GM12878 (cell line): ENCODE results near the gene DGKB. TPM values are rescaled to one million over a fixed set of nuclear protein-coding genes. Genes with fewer than 3 reads are reported as not detected.

Experiments
- ATAC-seq: fragments of 200-7000 bp; cut with Tn5 transposase; 3 replicates; pipeline ENCODE4 v1.9.1; 2020; ENCODE audit warnings: mild to moderate bottlenecking, moderate library complexity
- BruUV-seq: library from RNA; stranded (reverse); fragments of 400-500 nt; replicated peaks from 2 replicates; lab custom pipeline; 2021; lab: Mats Ljungman, UMichigan
- CTCF ChIA-PET: fragments of 300-600 bp; sonication (Branson Sonifier 250); formaldehyde crosslinking; extraction: SDS; loops from one replicate; lab custom pipeline; 2021; ENCODE audit warnings: inconsistent platforms; lab: Yijun Ruan, JAX
- POLR2A ChIA-PET: fragments of 350-600 bp; formaldehyde crosslinking; extraction: SDS; loops from one replicate; lab custom pipeline; 2021; ENCODE audit warnings: inconsistent platforms; lab: Charles Lee
- RAD21 ChIA-PET: fragments of 300-600 bp; sonication (Branson Sonifier 250); formaldehyde crosslinking; loops from one replicate; lab custom pipeline; 2023; ENCODE audit warnings: antibody characterized with exemption; ENCODE audit not compliant: unreplicated experiment; lab: Charles Lee
- SMC1A ChIA-PET: fragments of 300-600 bp; sonication (Branson Sonifier 250); formaldehyde crosslinking; loops from one replicate; lab custom pipeline; 2023; ENCODE audit not compliant: unreplicated experiment, uncharacterized antibody; lab: Charles Lee
- DNase-seq: peaks from one replicate; pipeline ENCODE4 v3.0.0-alpha.2; 2011; ENCODE audit warnings: low read depth, low spot score
- FAIRE-seq: peaks from 3 replicates; lab custom pipeline; 2011; peaks lifted over from hg19 to GRCh38; lab: Jason Lieb, UNC
- H2AFZ ChIP-seq: 2 replicates; pipeline ENCODE4 v1.6.0; 2011; ENCODE audit warnings: low read depth, low read length, control low read depth; ENCODE audit not compliant: control insufficient read depth
- H3K27ac ChIP-seq: 2 replicates; pipeline ENCODE4 v1.5.1; 2011; ENCODE audit warnings: control low read depth; ENCODE audit not compliant: control insufficient read depth, insufficient read depth
- H3K27me3 ChIP-seq, 2 experiments: replicated peaks in 1 of 2; 2 replicates each; pipeline versions ENCODE4 v1.6.0 to v1.6.1; 2011; ENCODE audit warnings: low read length in 1 of 2; ENCODE audit not compliant: control insufficient read depth in 2 of 2, insufficient read depth in 2 of 2
- H3K36me3 ChIP-seq, 2 experiments: 2 replicates each; pipeline ENCODE4 v1.5.1; 2011; ENCODE audit warnings: low read length in 1 of 2; ENCODE audit not compliant: control insufficient read depth in 2 of 2, insufficient read depth in 2 of 2
- H3K4me1 ChIP-seq: 2 replicates; pipeline ENCODE4 v1.6.1; 2011; ENCODE audit warnings: mild to moderate bottlenecking, low read length, moderate library complexity, mixed read lengths; ENCODE audit not compliant: control insufficient read depth, insufficient read depth
- H3K4me2 ChIP-seq: 2 replicates; pipeline ENCODE4 v1.6.0; 2011; ENCODE audit warnings: control low read depth; ENCODE audit not compliant: control insufficient read depth, insufficient read depth
- H3K4me3 ChIP-seq: fragments of 200-600 bp; sonication (generic); 2 replicates; pipeline ENCODE4 v1.5.1; 2016
- H3K79me2 ChIP-seq: 2 replicates; pipeline ENCODE4 v1.6.0; 2011; ENCODE audit warnings: low read length; ENCODE audit not compliant: control insufficient read depth, insufficient read depth
- H3K9ac ChIP-seq: 2 replicates; pipeline ENCODE4 v1.8.0; 2011; ENCODE audit warnings: low read length, control low read depth, mixed read lengths; ENCODE audit not compliant: control insufficient read depth, insufficient read depth
- H3K9me3 ChIP-seq: replicated peaks from 3 replicates; pipeline ENCODE4 v1.5.1; 2011; ENCODE audit warnings: mild to moderate bottlenecking, low read length; ENCODE audit not compliant: control insufficient read depth, insufficient read depth
- H4K20me1 ChIP-seq: 2 replicates; pipeline ENCODE4 v1.6.0; 2011; ENCODE audit not compliant: control insufficient read depth, insufficient read depth
- ATF7 ChIP-seq: fragments of 450-650 bp; IDR thresholded peaks from 2 replicates; pipeline ENCODE4 v1.6.1; 2016; ENCODE audit warnings: low read depth, mild to moderate bottlenecking
- BMI1 ChIP-seq: fragments of 450-650 bp; IDR thresholded peaks from 2 replicates; pipeline ENCODE4 v1.6.1; 2016; ENCODE audit warnings: mild to moderate bottlenecking, moderate library complexity, borderline replicate concordance
- CBX3 ChIP-seq: fragments of 200-600 bp; sonication (generic); IDR thresholded peaks from 2 replicates; pipeline ENCODE4 v1.6.1; 2016; ENCODE audit warnings: low read depth, borderline replicate concordance
- CHD4 ChIP-seq: fragments of 200-600 bp; sonication (generic); IDR thresholded peaks from 2 replicates; pipeline ENCODE4 v1.6.1; 2016; ENCODE audit warnings: mild to moderate bottlenecking
- CREB1 ChIP-seq: IDR thresholded peaks from 2 replicates; pipeline ENCODE4 v1.6.1; 2012; ENCODE audit warnings: low read depth, mild to moderate bottlenecking, inconsistent platforms
- E4F1 ChIP-seq: fragments of 450-650 bp; IDR thresholded peaks from 2 replicates; pipeline ENCODE4 v1.6.1; 2018; ENCODE audit warnings: borderline replicate concordance, mild to moderate bottlenecking; ENCODE audit not compliant: partially characterized antibody
- EGR1 ChIP-seq, 2 experiments: IDR thresholded peaks; 1 replicate in 1 of 2; 2 replicates in 1 of 2; pipeline ENCODE4 v1.6.1; 2011 to 2012; ENCODE audit warnings: low read depth in 2 of 2, low read length in 2 of 2, borderline replicate concordance in 1 of 2, mild to moderate bottlenecking in 1 of 2, moderate library complexity in 1 of 2
- GABPA ChIP-seq: IDR thresholded peaks from 2 replicates; pipeline ENCODE4 v1.6.1; 2014; ENCODE audit warnings: antibody characterized with exemption, low read depth, mild to moderate bottlenecking, inconsistent platforms
- JUNB ChIP-seq: IDR thresholded peaks from 2 replicates; pipeline ENCODE4 v1.6.1; 2016; ENCODE audit warnings: antibody characterized with exemption, mild to moderate bottlenecking
- NFXL1 ChIP-seq: fragments of 450-650 bp; IDR thresholded peaks from 2 replicates; pipeline ENCODE4 v1.6.1; 2017; ENCODE audit warnings: antibody characterized with exemption, mild to moderate bottlenecking, borderline replicate concordance
- NFYA ChIP-seq: IDR thresholded peaks from 2 replicates; pipeline ENCODE4 v1.6.1; 2011; ENCODE audit warnings: low read depth, mild to moderate bottlenecking, low read length, improper control_type of control experiment, borderline replicate concordance
- NRF1 ChIP-seq: conservative IDR thresholded peaks from 2 replicates; pipeline ENCODE4 v1.6.1; 2011; ENCODE audit warnings: mild to moderate bottlenecking, low read depth, low read length, improper control_type of control experiment
- RCOR1 ChIP-seq: conservative IDR thresholded peaks from 2 replicates; pipeline ENCODE4 v1.6.1; 2012; ENCODE audit warnings: low read depth, low read length, improper control_type of control experiment
- SMAD1 ChIP-seq: fragments of 450-650 bp; IDR thresholded peaks from 2 replicates; pipeline ENCODE4 v1.6.1; 2018; ENCODE audit warnings: mild to moderate bottlenecking, low read depth; ENCODE audit not compliant: partially characterized antibody
- TARDBP ChIP-seq: IDR thresholded peaks from 2 replicates; pipeline ENCODE4 v1.6.1; 2016; ENCODE audit warnings: borderline replicate concordance
- YY1 ChIP-seq: IDR thresholded peaks from 2 replicates; pipeline ENCODE4 v1.6.1; 2011; ENCODE audit warnings: low read depth, mild to moderate bottlenecking, low read length
- ZNF274 ChIP-seq: IDR thresholded peaks from one replicate; pipeline ENCODE4 v1.8.0; 2011; ENCODE audit not compliant: insufficient read length, insufficient read depth
- WGBS: methylation state at CpG from one replicate; pipeline ENCODE4 v1.1.6; 2016; ENCODE audit warnings: low lambda C conversion rate; ENCODE audit not compliant: insufficient replicate concordance, insufficient coverage; ENCODE audit errors: missing lambda C conversion rate; 5-methylcytosine and 5-hydroxymethylcytosine counted together
- in situ Hi-C: fragments of 300-500 bp; cut with MboI; formaldehyde crosslinking; loops from 9 replicates; pipeline ENCODE4 v1.14.3; 2018; ENCODE audit warnings: mixed read lengths
- intact Hi-C: fragments of 100-400 bp; cut with micrococcal nuclease; formaldehyde crosslinking; loops from one replicate; pipeline ENCODE4 v1.14.2; 2022; ENCODE audit not compliant: unreplicated experiment
- polyA plus RNA-seq, 11 experiments: library from polyadenylated mRNA; depleted of rRNA in 4 of 11; unstranded in 6 of 11; stranded (reverse) in 5 of 11; fragments of >200 nt; fragmentation: Nextera tagmentation in 4 of 11; fragmentation: Illumina TruSeq in 1 of 11; extraction: Ambion mirVana in 4 of 11; extraction: Trizol in 1 of 11; gene quantifications; 1 replicate in 1 of 11; 2 replicates in 10 of 11; pipeline versions ENCODE4 v1.2.1 to v1.2.3, GENCODE V29; 2011 to 2016; ENCODE audit warnings: inconsistent platforms in 2 of 11, missing spikeins in 2 of 11, low read depth in 1 of 11
- total RNA-seq, 4 experiments: library from RNA; depleted of rRNA in 3 of 4; stranded (reverse); fragments of >200 nt in 3 of 4; fragmentation: Illumina TruSeq in 1 of 4; extraction: Trizol in 1 of 4; gene quantifications; 2 replicates each; pipeline versions ENCODE4 v1.2.1 to v1.2.3, GENCODE V29; 2013 to 2021
- TF ChIP-seq, protein P1 (sequence below): fragments of 450-650 bp; IDR thresholded peaks from 2 replicates; pipeline ENCODE4 v1.6.1; 2017; ENCODE audit warnings: mild to moderate bottlenecking, low read depth, inconsistent platforms; ENCODE audit not compliant: poor library complexity, severe bottlenecking
- TF ChIP-seq, protein P2 (sequence below): IDR thresholded peaks from 2 replicates; pipeline ENCODE4 v1.6.1; 2012; ENCODE audit warnings: low read depth, low read length, improper control_type of control experiment

The DGKB gene
- total and polyA plus RNA-seq, 10 of the 15 experiments (the other 5 are each of a cell fraction or from before 2014, with no cell fraction given), result 0.02 to 0.10 (median 0.04) TPM; not detected in 6

GRCh38 chr7:14236834-14237233, 665.7 kb downstream of the DGKB start:
- no peak overlapping the region for H3K9ac ChIP-seq
- DNase-seq (no peak), ATAC-seq (no peak), FAIRE-seq (no peak)
- SMC1A ChIA-PET, result interaction anchor here (0.9 kb wide), 1 partner anchor 19 kb away, joined by 3 read pairs; no protein-coding TSS in a partner anchor
- H3K4me3 ChIP-seq, result no peak overlapping the region
- in situ Hi-C loops, result no loop called here
- H3K4me2 ChIP-seq, result no peak overlapping the region
- H3K9me3 ChIP-seq, result no peaks in the 10 kb centered on the region
- intact Hi-C loops, result no loop called here
- no peaks in the 10 kb centered on the region for H3K4me1 ChIP-seq
- POLR2A ChIA-PET, result no interaction called here
- H2AFZ ChIP-seq, result no peak overlapping the region
- CTCF ChIA-PET, result no interaction called here
- no peaks in the 10 kb centered on the region for H3K79me2 ChIP-seq
- BruUV-seq, result no TSS peak
- 3% methylated on average over 3 of the region's 3 CpGs for WGBS
- RAD21 ChIA-PET, result no interaction called here
- H3K36me3 ChIP-seq, result no peaks in the 10 kb centered on the region
- no peak overlapping the region for H3K27ac ChIP-seq
- H4K20me1 ChIP-seq, result no peaks in the 10 kb centered on the region
- H3K27me3 ChIP-seq, result no peaks in the 10 kb centered on the region
- TF ChIP-seq, protein P1, sequence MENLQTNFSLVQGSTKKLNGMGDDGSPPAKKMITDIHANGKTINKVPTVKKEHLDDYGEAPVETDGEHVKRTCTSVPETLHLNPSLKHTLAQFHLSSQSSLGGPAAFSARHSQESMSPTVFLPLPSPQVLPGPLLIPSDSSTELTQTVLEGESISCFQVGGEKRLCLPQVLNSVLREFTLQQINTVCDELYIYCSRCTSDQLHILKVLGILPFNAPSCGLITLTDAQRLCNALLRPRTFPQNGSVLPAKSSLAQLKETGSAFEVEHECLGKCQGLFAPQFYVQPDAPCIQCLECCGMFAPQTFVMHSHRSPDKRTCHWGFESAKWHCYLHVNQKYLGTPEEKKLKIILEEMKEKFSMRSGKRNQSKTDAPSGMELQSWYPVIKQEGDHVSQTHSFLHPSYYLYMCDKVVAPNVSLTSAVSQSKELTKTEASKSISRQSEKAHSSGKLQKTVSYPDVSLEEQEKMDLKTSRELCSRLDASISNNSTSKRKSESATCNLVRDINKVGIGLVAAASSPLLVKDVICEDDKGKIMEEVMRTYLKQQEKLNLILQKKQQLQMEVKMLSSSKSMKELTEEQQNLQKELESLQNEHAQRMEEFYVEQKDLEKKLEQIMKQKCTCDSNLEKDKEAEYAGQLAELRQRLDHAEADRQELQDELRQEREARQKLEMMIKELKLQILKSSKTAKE, result no peak
- TF ChIP-seq JUNB, result no peak
- TF ChIP-seq GABPA, result no peak
- TF ChIP-seq ZNF274, result no peak
- TF ChIP-seq BMI1, result no peak
- no peak for TF ChIP-seq NFYA
- no peak for TF ChIP-seq NRF1
- TF ChIP-seq CBX3, result no peak
- no peak for TF ChIP-seq TARDBP
- TF ChIP-seq E4F1, result no peak
- no peak for TF ChIP-seq NFXL1
- TF ChIP-seq, protein P2, sequence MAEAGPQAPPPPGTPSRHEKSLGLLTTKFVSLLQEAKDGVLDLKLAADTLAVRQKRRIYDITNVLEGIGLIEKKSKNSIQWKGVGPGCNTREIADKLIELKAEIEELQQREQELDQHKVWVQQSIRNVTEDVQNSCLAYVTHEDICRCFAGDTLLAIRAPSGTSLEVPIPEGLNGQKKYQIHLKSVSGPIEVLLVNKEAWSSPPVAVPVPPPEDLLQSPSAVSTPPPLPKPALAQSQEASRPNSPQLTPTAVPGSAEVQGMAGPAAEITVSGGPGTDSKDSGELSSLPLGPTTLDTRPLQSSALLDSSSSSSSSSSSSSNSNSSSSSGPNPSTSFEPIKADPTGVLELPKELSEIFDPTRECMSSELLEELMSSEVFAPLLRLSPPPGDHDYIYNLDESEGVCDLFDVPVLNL, result no peak
- no peak for TF ChIP-seq RCOR1
- no peak for TF ChIP-seq YY1
- TF ChIP-seq CHD4, result no peak
- TF ChIP-seq EGR1 (IDR thresholded peaks at IDR 0.05; ENCODE audit: borderline replicate concordance in 1 of 2, low read depth in 2 of 2, low read length in 2 of 2), result no peak
- TF ChIP-seq SMAD1, result no peak
- TF ChIP-seq ATF7, result no peak
- no peak for TF ChIP-seq CREB1
